HUES64 (cell line): Measurements from ENCODE around the gene ESYT2.
"Not testable (repeated sequence)": the region's sequence is repeated elsewhere in the genome, so short reads cannot be mapped to it uniquely, and the experiment has no call there.

ENCODE experiments used
- H3K27ac ChIP-seq: 2 replicates; pipeline ENCODE4 v1.7.0; 2013; ENCODE audit warnings: low read depth, low read length, inconsistent platforms
- H3K27me3 ChIP-seq: 2 replicates; pipeline ENCODE4 v1.6.1; 2013; ENCODE audit warnings: mild to moderate bottlenecking, low read length; ENCODE audit not compliant: insufficient read depth
- H3K36me3 ChIP-seq: 2 replicates; pipeline ENCODE4 v1.6.1; 2013; ENCODE audit warnings: mild to moderate bottlenecking, low read length; ENCODE audit not compliant: insufficient read depth
- H3K4me1 ChIP-seq: 2 replicates; pipeline ENCODE4 v1.6.1; 2013; ENCODE audit warnings: mild to moderate bottlenecking, low read length, moderate library complexity; ENCODE audit not compliant: insufficient read depth
- H3K4me3 ChIP-seq: 2 replicates; pipeline ENCODE4 v1.5.1; 2013; ENCODE audit warnings: mild to moderate bottlenecking, low read length, moderate library complexity
- H3K9ac ChIP-seq: 2 replicates; pipeline ENCODE4 v1.6.1; 2013; ENCODE audit warnings: mild to moderate bottlenecking, low read depth, low read length
- H3K9me3 ChIP-seq: 2 replicates; pipeline ENCODE4 v1.6.1; 2013; ENCODE audit warnings: low read depth, low read length; ENCODE audit not compliant: insufficient read depth
- WGBS: fragments of 150-250, 120-280 bp; methylation state at CpG from one replicate; pipeline ENCODE4 v1.1.7; 2013; ENCODE audit warnings: missing lambda C conversion rate; 5-methylcytosine and 5-hydroxymethylcytosine counted together

The ESYT2 gene

GRCh38 chr7:158700008-158700407 is 129.3 kb downstream of the ESYT2 start:
- Histone ChIP-seq H3K36me3 (peaks cover 69% of the 10 kb centered on the region), H3K27ac (no peak overlapping the region), H3K9me3 (no peaks in the 10 kb centered on the region), H3K4me1 (peaks cover 26% of the 10 kb centered on the region), H3K27me3 (no peaks in the 10 kb centered on the region), H3K4me3 (no peak overlapping the region), H3K9ac (no peak overlapping the region)
- over 99% methylated on average over 3 of the region's 5 CpGs for WGBS

- Histone ChIP-seq H3K36me3 (peaks cover 76% of the 10 kb centered on the region), H3K27ac (no peak overlapping the region), H3K4me1 (peaks cover 26% of the 10 kb centered on the region), H3K27me3 (no peaks in the 10 kb centered on the region), H3K9ac (no peak overlapping the region), H3K9me3 (no peaks in the 10 kb centered on the region), H3K4me3 (no peak overlapping the region)
- WGBS, result 1% methylated on average over 1 of the region's 1 CpG
Observed at GRCh38 chr7:158699341-158699740, 130.0 kb downstream of the ESYT2 start.

GRCh38 chr7:158698657-158699195 is 130.6 kb downstream of the ESYT2 start:
- Histone ChIP-seq H3K27me3 (no peaks in the 10 kb centered on the region), H3K36me3 (peaks cover 82% of the 10 kb centered on the region), H3K4me3 (no peak overlapping the region), H3K4me1 (peaks cover 26% of the 10 kb centered on the region), H3K9ac (no peak overlapping the region), H3K9me3 (no peaks in the 10 kb centered on the region), H3K27ac (no peak overlapping the region)
- 96% methylated on average over 3 of the region's 3 CpGs for WGBS

GRCh38 chr7:158697597-158697996 is 131.7 kb downstream of the ESYT2 start:
- not testable (repeated sequence) for H3K27ac ChIP-seq, H3K9me3 ChIP-seq, H3K27me3 ChIP-seq, H3K9ac ChIP-seq, H3K4me3 ChIP-seq
- whole genome bisulfite sequencing, result 100% methylated on average over 1 of the region's 2 CpGs
- H3K4me1 ChIP-seq, result peaks cover 16% of the 10 kb centered on the region
- H3K36me3 ChIP-seq, result peaks cover 93% of the 10 kb centered on the region

GRCh38 chr7:158695726-158696452 is 133.4 kb downstream of the ESYT2 start:
- Histone ChIP-seq H3K27ac (no peak overlapping the region), H3K36me3 (peaks cover 99% of the 10 kb centered on the region), H3K4me3 (no peak overlapping the region), H3K4me1 (no peaks in the 10 kb centered on the region), H3K27me3 (no peaks in the 10 kb centered on the region), H3K9me3 (no peaks in the 10 kb centered on the region), H3K9ac (no peak overlapping the region)
- 81% methylated on average over 10 of the region's 10 CpGs for WGBS

GRCh38 chr7:158695056-158695455 is 134.3 kb downstream of the ESYT2 start:
- no peak overlapping the region for H3K4me3 ChIP-seq
- H3K4me1 ChIP-seq, result no peaks in the 10 kb centered on the region
- 60% methylated on average over 3 of the region's 3 CpGs for WGBS
- no peaks in the 10 kb centered on the region for H3K27me3 ChIP-seq
- H3K36me3 ChIP-seq, result peaks cover 99% of the 10 kb centered on the region
- no peak overlapping the region for H3K9ac ChIP-seq
- no peak overlapping the region for H3K27ac ChIP-seq
- no peaks in the 10 kb centered on the region for H3K9me3 ChIP-seq

GRCh38 chr7:158694650-158695049 is 134.7 kb downstream of the ESYT2 start:
- 97% methylated on average over 6 of the region's 6 CpGs for WGBS
- Histone ChIP-seq H3K36me3 (peaks cover 99% of the 10 kb centered on the region), H3K4me1 (no peaks in the 10 kb centered on the region), H3K4me3 (no peak overlapping the region), H3K9ac (no peak overlapping the region), H3K9me3 (no peaks in the 10 kb centered on the region), H3K27me3 (no peaks in the 10 kb centered on the region), H3K27ac (no peak overlapping the region)

- Histone ChIP-seq H3K4me1 (no peaks in the 10 kb centered on the region), H3K9me3 (no peaks in the 10 kb centered on the region), H3K27me3 (no peaks in the 10 kb centered on the region), H3K4me3 (no peak overlapping the region), H3K27ac (no peak overlapping the region), H3K36me3 (peaks cover 100% of the 10 kb centered on the region), H3K9ac (no peak overlapping the region)
- WGBS, result 84% methylated on average over 2 of the region's 2 CpGs
Observed at GRCh38 chr7:158689488-158689887, 139.8 kb downstream of the ESYT2 start.

- Histone ChIP-seq H3K9ac (no peak overlapping the region), H3K27ac (no peak overlapping the region), H3K9me3 (no peaks in the 10 kb centered on the region), H3K27me3 (no peaks in the 10 kb centered on the region), H3K4me3 (no peak overlapping the region), H3K4me1 (no peaks in the 10 kb centered on the region), H3K36me3 (peaks cover 100% of the 10 kb centered on the region)
- WGBS, result 95% methylated on average over 7 of the region's 7 CpGs
Observed at GRCh38 chr7:158687406-158687805, 141.9 kb downstream of the ESYT2 start.

- no peaks in the 10 kb centered on the region for H3K4me1 ChIP-seq
- whole genome bisulfite sequencing, result 98% methylated on average over 4 of the region's 4 CpGs
- H3K4me3 ChIP-seq, result no peak overlapping the region
- no peak overlapping the region for H3K9ac ChIP-seq
- H3K27ac ChIP-seq, result no peak overlapping the region
- H3K27me3 ChIP-seq, result no peaks in the 10 kb centered on the region
- H3K9me3 ChIP-seq, result no peaks in the 10 kb centered on the region
- peaks cover 100% of the 10 kb centered on the region for H3K36me3 ChIP-seq
Observed at GRCh38 chr7:158685693-158686092, 143.6 kb downstream of the ESYT2 start.

GRCh38 chr7:158684329-158684728 is 145.0 kb downstream of the ESYT2 start:
- peaks cover 100% of the 10 kb centered on the region for H3K36me3 ChIP-seq

More at GRCh38 chr7:158684329-158684728, 145.0 kb downstream of the ESYT2 start:
- Histone ChIP-seq H3K27me3 (no peaks in the 10 kb centered on the region), H3K4me3 (no peak overlapping the region), H3K9me3 (no peaks in the 10 kb centered on the region), H3K4me1 (no peaks in the 10 kb centered on the region), H3K27ac (no peak overlapping the region), H3K9ac (no peak overlapping the region)
- WGBS, result 95% methylated on average over 1 of the region's 1 CpG
